HCT116 (cell line): ENCODE measurements around the gene DENND4A. TPM values are rescaled to one million over a fixed set of nuclear protein-coding genes. Genes with fewer than 3 reads are reported as not detected.

Source experiments
- ATAC-seq: fragments of 200-7000 bp; cut with Tn5 transposase; 2 replicates; pipeline ENCODE4 v1.9.1; 2020; ENCODE audit warnings: mild to moderate bottlenecking, moderate library complexity
- BruUV-seq: library from RNA; stranded (reverse); fragments of 400-500 nt; replicated peaks from 2 replicates; lab custom pipeline; 2021; lab: Mats Ljungman, UMichigan
- CTCF ChIA-PET: fragments of 300-600 bp; sonication (Branson Sonifier 250); formaldehyde crosslinking; loops from one replicate; lab custom pipeline; 2021; ENCODE audit warnings: antibody characterized with exemption; lab: Charles Lee
- POLR2A ChIA-PET: fragments of 300-600, 350-600 bp; sonication (Branson Sonifier 250); formaldehyde crosslinking; loops from one replicate; lab custom pipeline; 2021; ENCODE audit warnings: antibody characterized with exemption; lab: Charles Lee
- RAD21 ChIA-PET, 2 experiments: fragments of 300-600 bp; sonication (Branson Sonifier 250); formaldehyde crosslinking; loops; one replicate each; lab custom pipeline; 2023; ENCODE audit warnings: low total read pairs in 2 of 2; ENCODE audit not compliant: uncharacterized antibody in 2 of 2, unreplicated experiment in 2 of 2, low non-redundant PET in 1 of 2; lab: Charles Lee
- DNase-seq: peaks from one replicate; pipeline ENCODE4 v3.0.0-alpha.2; 2010; ENCODE audit warnings: low read depth, low spot score
- H2AFZ ChIP-seq: fragments of 200-600 bp; shearing (Covaris generic), sonication (generic); 2 replicates; pipeline ENCODE4 v1.6.1; 2017; ENCODE audit warnings: low read depth, mixed run types, mixed read lengths, antibody characterized with exemption, low read length; ENCODE audit not compliant: poor library complexity, severe bottlenecking
- H3K27ac ChIP-seq: 2 replicates; pipeline ENCODE4 v1.5.1; 2012; ENCODE audit warnings: low read depth, low read length
- H3K27me3 ChIP-seq: fragments of 200-600 bp; sonication (generic); 2 replicates; pipeline ENCODE4 v1.6.1; 2016; ENCODE audit warnings: mixed run types, low read length, mixed read lengths; ENCODE audit not compliant: insufficient read depth
- H3K36me3 ChIP-seq, 2 experiments: fragments of 200-500 bp in 1 of 2; fragments of 200-600 bp in 1 of 2; sonication (Bioruptor generic) in 1 of 2; sonication (generic) in 1 of 2; 2 replicates each; pipeline versions ENCODE4 v1.5.1 to v1.6.1; 2014 to 2016; ENCODE audit warnings: low read length in 2 of 2, inconsistent platforms in 1 of 2, mixed read lengths in 1 of 2, mixed run types in 1 of 2; ENCODE audit not compliant: insufficient read depth in 2 of 2, control insufficient read depth in 1 of 2
- H3K4me1 ChIP-seq, 2 experiments: fragments of 200-600 bp in 1 of 2; sonication (generic) in 1 of 2; 2 replicates each; pipeline versions ENCODE4 v1.5.1 to v1.6.1; 2012 to 2017; ENCODE audit warnings: low read length in 2 of 2, inconsistent platforms in 1 of 2, mild to moderate bottlenecking in 1 of 2, mixed read lengths in 1 of 2, mixed run types in 1 of 2, moderate library complexity in 1 of 2; ENCODE audit not compliant: insufficient read depth in 2 of 2, control insufficient read depth in 1 of 2
- H3K4me2 ChIP-seq: fragments of 200-600 bp; sonication (generic); 2 replicates; pipeline ENCODE4 v1.6.1; 2017; ENCODE audit warnings: mixed run types, low read length, mixed read lengths
- H3K4me3 ChIP-seq, 2 experiments: fragments of 200-600 bp in 1 of 2; sonication (generic) in 1 of 2; replicated peaks in 1 of 2; 2 replicates each; pipeline ENCODE4 v1.5.1; 2011 to 2016; ENCODE audit warnings: low read length in 2 of 2, control low read depth in 1 of 2, low read depth in 1 of 2, mild to moderate bottlenecking in 1 of 2, mixed read lengths in 1 of 2, mixed run types in 1 of 2
- H3K79me2 ChIP-seq: fragments of 200-600 bp; sonication (generic); 2 replicates; pipeline ENCODE4 v1.6.1; 2017; ENCODE audit warnings: mild to moderate bottlenecking, mixed run types, low read length, moderate library complexity, mixed read lengths; ENCODE audit not compliant: insufficient read depth
- H3K9ac ChIP-seq: fragments of 200-600 bp; sonication (generic); 2 replicates; pipeline ENCODE4 v1.6.1; 2016; ENCODE audit warnings: low read length, mixed read lengths
- H3K9me2 ChIP-seq: fragments of 200-600 bp; sonication (generic), shearing (Covaris generic); 2 replicates; pipeline ENCODE4 v1.6.1; 2017; ENCODE audit warnings: mixed run types, mild to moderate bottlenecking, moderate library complexity; ENCODE audit not compliant: insufficient read depth
- H3K9me3 ChIP-seq, 2 experiments: fragments of 200-500 bp in 1 of 2; fragments of 200-600 bp in 1 of 2; sonication (Bioruptor generic) in 1 of 2; sonication (generic) in 1 of 2; 2 replicates each; pipeline ENCODE4 v1.6.1; 2014 to 2017; ENCODE audit warnings: low read length in 2 of 2, mixed read lengths in 2 of 2, inconsistent platforms in 1 of 2, low read depth in 1 of 2, mild to moderate bottlenecking in 1 of 2, mixed run types in 1 of 2, moderate library complexity in 1 of 2; ENCODE audit not compliant: control insufficient read depth in 1 of 2, insufficient read depth in 1 of 2
- H4K20me1 ChIP-seq: fragments of 200-600 bp; sonication (generic), shearing (Covaris generic); 2 replicates; pipeline ENCODE4 v1.6.1; 2017; ENCODE audit warnings: mixed run types, mild to moderate bottlenecking, moderate library complexity; ENCODE audit not compliant: insufficient read depth
- CBX3 ChIP-seq: IDR thresholded peaks from 2 replicates; pipeline ENCODE4 v1.6.1; 2012; ENCODE audit warnings: low read depth
- EZH2 ChIP-seq: fragments of 200-600 bp; sonication (generic); IDR thresholded peaks from 2 replicates; pipeline ENCODE4 v1.6.1; 2017; ENCODE audit warnings: antibody characterized with exemption, mixed run types
- EZH2phosphoT487 ChIP-seq: fragments of 200-600 bp; IDR thresholded peaks from 2 replicates; pipeline ENCODE4 v1.6.1; 2018; ENCODE audit warnings: antibody characterized with exemption, borderline replicate concordance
- POLR2A ChIP-seq: IDR thresholded peaks from 2 replicates; pipeline ENCODE4 v1.7.0; 2011; ENCODE audit warnings: borderline replicate concordance; ENCODE audit not compliant: insufficient read depth, insufficient read length; ENCODE audit errors: extremely low read depth
- SP1 ChIP-seq: IDR thresholded peaks from 2 replicates; pipeline ENCODE4 v1.6.1; 2012; ENCODE audit warnings: low read depth
- SRF ChIP-seq: IDR thresholded peaks from 2 replicates; pipeline ENCODE4 v1.6.1; 2012; ENCODE audit warnings: low read depth
- YY1 ChIP-seq: IDR thresholded peaks from 2 replicates; pipeline ENCODE4 v1.6.1; 2011; ENCODE audit warnings: low read length, low read depth, moderate library complexity, mild to moderate bottlenecking; ENCODE audit not compliant: insufficient replicate concordance; ENCODE audit errors: extremely low read depth
- ZFX ChIP-seq: fragments of 450-650 bp; IDR thresholded peaks from 2 replicates; pipeline ENCODE4 v1.6.1; 2017
- intact Hi-C: fragments of 100-400 bp; cut with micrococcal nuclease; formaldehyde crosslinking; loops from 2 replicates; pipeline ENCODE4 v1.10.0; 2022
- total RNA-seq: library from RNA; stranded (reverse); gene quantifications from one replicate; pipeline ENCODE4 v1.2.1, GENCODE V29; 2021; ENCODE audit not compliant: unreplicated experiment
- TF ChIP-seq, protein P1 (sequence below): IDR thresholded peaks from 2 replicates; pipeline ENCODE4 v1.6.1; 2011; ENCODE audit warnings: mild to moderate bottlenecking, low read length, moderate library complexity; ENCODE audit not compliant: insufficient replicate concordance; ENCODE audit errors: extremely low read depth
- TF ChIP-seq, protein P2 (sequence below): IDR thresholded peaks from 2 replicates; pipeline ENCODE4 v1.6.1; 2012; ENCODE audit warnings: low read depth
- TF ChIP-seq, protein P3 (sequence below), 3 experiments: fragments of 200-600 bp in 1 of 3; sonication (generic) in 1 of 3; IDR thresholded peaks in 2 of 3; conservative IDR thresholded peaks in 1 of 3; 2 replicates each; pipeline ENCODE4 v1.5.1; 2012 to 2017; ENCODE audit warnings: low read depth in 2 of 3, low read length in 2 of 3, antibody characterized with exemption in 1 of 3, borderline replicate concordance in 1 of 3, control low read depth in 1 of 3, mild to moderate bottlenecking in 1 of 3, mixed read lengths in 1 of 3, mixed run types in 1 of 3, moderate library complexity in 1 of 3; ENCODE audit not compliant: insufficient read depth in 1 of 3

The DENND4A gene
- total RNA-seq, 1 experiment from 2014 or later: 9.1 TPM

DNA sequence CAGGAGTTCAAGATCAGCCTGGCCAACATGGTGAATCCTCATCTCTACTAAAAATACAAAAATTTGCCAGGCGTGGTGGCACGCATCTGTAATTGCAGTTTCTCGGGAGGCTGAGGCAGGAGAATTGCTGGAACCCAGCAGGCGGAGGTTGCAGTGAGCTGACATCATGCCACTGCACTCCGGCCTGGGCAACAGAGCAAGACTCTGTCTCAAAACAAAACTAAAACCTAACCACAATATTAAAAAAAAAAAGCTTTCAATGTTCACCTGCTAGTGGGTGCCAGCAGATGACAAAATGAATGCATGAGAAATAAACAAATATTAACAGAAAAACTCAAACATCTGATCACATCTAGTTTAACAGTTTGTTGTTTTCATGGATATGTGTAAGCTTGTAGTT is 161.3 kb downstream of the DENND4A start:
- Histone ChIP-seq H3K27ac (no peak overlapping the region), H3K4me2 (no peak overlapping the region), H3K36me3 (no peaks in the 10 kb centered on the region), H3K4me1 (no peaks in the 10 kb centered on the region), H3K27me3 (no peaks in the 10 kb centered on the region), H3K9me2 (no peaks in the 10 kb centered on the region), H4K20me1 (no peaks in the 10 kb centered on the region), H3K9ac (no peak overlapping the region), H3K9me3 (no peaks in the 10 kb centered on the region), H3K4me3 (no peak overlapping the region), H3K79me2 (no peaks in the 10 kb centered on the region), H2AFZ (no peak overlapping the region)
- no TSS peak for BruUV-seq
- POLR2A ChIA-PET: no interaction called here
- CTCF ChIA-PET: no interaction called here
- TF ChIP-seq EZH2phosphoT487 (no peak), ZFX (no peak), SP1 (no peak), CBX3 (no peak), SRF (no peak), EZH2 (no peak), POLR2A (no peak), YY1 (no peak)
- TF ChIP-seq, protein P1, sequence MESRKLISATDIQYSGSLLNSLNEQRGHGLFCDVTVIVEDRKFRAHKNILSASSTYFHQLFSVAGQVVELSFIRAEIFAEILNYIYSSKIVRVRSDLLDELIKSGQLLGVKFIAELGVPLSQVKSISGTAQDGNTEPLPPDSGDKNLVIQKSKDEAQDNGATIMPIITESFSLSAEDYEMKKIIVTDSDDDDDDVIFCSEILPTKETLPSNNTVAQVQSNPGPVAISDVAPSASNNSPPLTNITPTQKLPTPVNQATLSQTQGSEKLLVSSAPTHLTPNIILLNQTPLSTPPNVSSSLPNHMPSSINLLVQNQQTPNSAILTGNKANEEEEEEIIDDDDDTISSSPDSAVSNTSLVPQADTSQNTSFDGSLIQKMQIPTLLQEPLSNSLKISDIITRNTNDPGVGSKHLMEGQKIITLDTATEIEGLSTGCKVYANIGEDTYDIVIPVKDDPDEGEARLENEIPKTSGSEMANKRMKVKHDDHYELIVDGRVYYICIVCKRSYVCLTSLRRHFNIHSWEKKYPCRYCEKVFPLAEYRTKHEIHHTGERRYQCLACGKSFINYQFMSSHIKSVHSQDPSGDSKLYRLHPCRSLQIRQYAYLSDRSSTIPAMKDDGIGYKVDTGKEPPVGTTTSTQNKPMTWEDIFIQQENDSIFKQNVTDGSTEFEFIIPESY: no peak
- TF ChIP-seq, protein P2, sequence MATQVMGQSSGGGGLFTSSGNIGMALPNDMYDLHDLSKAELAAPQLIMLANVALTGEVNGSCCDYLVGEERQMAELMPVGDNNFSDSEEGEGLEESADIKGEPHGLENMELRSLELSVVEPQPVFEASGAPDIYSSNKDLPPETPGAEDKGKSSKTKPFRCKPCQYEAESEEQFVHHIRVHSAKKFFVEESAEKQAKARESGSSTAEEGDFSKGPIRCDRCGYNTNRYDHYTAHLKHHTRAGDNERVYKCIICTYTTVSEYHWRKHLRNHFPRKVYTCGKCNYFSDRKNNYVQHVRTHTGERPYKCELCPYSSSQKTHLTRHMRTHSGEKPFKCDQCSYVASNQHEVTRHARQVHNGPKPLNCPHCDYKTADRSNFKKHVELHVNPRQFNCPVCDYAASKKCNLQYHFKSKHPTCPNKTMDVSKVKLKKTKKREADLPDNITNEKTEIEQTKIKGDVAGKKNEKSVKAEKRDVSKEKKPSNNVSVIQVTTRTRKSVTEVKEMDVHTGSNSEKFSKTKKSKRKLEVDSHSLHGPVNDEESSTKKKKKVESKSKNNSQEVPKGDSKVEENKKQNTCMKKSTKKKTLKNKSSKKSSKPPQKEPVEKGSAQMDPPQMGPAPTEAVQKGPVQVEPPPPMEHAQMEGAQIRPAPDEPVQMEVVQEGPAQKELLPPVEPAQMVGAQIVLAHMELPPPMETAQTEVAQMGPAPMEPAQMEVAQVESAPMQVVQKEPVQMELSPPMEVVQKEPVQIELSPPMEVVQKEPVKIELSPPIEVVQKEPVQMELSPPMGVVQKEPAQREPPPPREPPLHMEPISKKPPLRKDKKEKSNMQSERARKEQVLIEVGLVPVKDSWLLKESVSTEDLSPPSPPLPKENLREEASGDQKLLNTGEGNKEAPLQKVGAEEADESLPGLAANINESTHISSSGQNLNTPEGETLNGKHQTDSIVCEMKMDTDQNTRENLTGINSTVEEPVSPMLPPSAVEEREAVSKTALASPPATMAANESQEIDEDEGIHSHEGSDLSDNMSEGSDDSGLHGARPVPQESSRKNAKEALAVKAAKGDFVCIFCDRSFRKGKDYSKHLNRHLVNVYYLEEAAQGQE: no peak
- TF ChIP-seq, protein P3, sequence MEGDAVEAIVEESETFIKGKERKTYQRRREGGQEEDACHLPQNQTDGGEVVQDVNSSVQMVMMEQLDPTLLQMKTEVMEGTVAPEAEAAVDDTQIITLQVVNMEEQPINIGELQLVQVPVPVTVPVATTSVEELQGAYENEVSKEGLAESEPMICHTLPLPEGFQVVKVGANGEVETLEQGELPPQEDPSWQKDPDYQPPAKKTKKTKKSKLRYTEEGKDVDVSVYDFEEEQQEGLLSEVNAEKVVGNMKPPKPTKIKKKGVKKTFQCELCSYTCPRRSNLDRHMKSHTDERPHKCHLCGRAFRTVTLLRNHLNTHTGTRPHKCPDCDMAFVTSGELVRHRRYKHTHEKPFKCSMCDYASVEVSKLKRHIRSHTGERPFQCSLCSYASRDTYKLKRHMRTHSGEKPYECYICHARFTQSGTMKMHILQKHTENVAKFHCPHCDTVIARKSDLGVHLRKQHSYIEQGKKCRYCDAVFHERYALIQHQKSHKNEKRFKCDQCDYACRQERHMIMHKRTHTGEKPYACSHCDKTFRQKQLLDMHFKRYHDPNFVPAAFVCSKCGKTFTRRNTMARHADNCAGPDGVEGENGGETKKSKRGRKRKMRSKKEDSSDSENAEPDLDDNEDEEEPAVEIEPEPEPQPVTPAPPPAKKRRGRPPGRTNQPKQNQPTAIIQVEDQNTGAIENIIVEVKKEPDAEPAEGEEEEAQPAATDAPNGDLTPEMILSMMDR (IDR thresholded peaks at IDR 0.05 in 2 of 3, conservative IDR thresholded peaks at IDR 0.05 in 1 of 3; ENCODE audit: borderline replicate concordance in 1 of 3, insufficient read depth in 1 of 3, low read depth in 2 of 3, low read length in 2 of 3): no peak
- RAD21 ChIA-PET: no interaction called here
- ATAC-seq (no peak), DNase-seq (no peak)
- intact Hi-C loops: no loop called here
